GM21528 (cell line): ENCODE results near the gene GMCL2.
"Not testable (repeated sequence)": the region's sequence is repeated elsewhere in the genome, so short reads cannot be mapped to it uniquely, and the experiment has no call there.

Experiments
- ATAC-seq: cut with Tn5 transposase; IDR thresholded peaks from one replicate; pipeline ENCODE4 v1.9.1; 2021; ENCODE audit warnings: mild to moderate bottlenecking, moderate library complexity; ENCODE audit not compliant: unreplicated experiment, low FRiP score

GMCL2 gene

GRCh38 chr5:178207183-178207916 is 20.2 kb upstream of the GMCL2 start:
- ATAC-seq: no peak

- no peak for ATAC-seq
These were observed 19.3 kb upstream of the GMCL2 start for GRCh38 chr5:178206166-178207101.

DNA sequence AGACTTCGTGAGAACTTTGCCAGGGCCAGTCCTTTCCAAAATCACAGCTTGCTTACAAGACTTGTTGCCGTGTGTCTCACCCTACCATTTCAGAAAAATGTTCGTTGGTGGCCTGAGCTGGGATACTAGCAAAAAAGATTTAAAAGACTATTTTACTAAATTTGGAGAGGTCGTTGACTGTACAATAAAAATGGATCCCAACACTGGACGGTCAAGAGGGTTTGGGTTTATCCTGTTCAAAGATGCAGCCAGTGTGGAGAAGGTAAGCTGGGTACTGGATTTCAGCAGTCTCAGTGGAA is 18.5 kb upstream of the GMCL2 start:
- ATAC-seq: no peak

DNA sequence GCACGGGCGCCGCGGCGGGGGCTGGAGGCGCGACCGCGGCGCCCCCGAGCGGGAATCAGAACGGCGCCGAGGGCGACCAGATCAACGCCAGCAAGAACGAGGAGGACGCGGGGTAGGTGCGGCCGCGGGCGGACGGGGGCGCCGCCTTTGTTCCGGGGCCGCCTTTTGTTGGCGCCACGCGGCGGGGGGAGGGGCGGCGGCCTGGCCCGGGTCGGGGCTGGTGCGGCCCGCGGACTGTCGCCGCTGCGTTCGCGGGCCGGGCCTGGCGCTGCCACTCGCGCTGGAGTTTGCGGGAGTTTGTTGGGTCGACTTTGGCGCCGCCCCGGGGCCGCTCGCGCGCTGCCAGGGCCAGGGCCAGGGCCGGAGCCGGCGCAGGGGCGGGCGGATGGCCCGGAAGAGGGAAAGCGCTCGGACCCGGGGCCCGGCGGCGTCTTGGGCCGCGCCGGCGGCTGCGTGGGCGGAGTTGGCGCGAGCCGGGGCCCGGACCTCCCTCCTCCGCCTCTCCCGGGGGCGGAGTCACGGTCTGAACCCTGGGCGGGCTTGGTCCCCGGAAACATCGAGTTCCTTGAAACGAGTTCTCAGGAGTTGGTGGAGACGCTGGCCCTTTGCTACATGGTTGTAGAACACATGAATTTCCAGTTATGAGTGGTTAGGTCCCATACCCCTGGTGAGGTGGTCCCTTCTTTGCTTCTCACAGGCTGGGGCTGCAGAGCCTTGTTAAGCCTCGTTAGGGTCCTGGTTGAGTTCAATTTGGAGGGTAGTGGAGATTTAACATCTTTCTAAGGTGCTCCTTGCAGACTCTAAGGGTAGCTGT is 18.0 kb upstream of the GMCL2 start:
- peak; percentile 57 for ATAC-seq

DNA sequence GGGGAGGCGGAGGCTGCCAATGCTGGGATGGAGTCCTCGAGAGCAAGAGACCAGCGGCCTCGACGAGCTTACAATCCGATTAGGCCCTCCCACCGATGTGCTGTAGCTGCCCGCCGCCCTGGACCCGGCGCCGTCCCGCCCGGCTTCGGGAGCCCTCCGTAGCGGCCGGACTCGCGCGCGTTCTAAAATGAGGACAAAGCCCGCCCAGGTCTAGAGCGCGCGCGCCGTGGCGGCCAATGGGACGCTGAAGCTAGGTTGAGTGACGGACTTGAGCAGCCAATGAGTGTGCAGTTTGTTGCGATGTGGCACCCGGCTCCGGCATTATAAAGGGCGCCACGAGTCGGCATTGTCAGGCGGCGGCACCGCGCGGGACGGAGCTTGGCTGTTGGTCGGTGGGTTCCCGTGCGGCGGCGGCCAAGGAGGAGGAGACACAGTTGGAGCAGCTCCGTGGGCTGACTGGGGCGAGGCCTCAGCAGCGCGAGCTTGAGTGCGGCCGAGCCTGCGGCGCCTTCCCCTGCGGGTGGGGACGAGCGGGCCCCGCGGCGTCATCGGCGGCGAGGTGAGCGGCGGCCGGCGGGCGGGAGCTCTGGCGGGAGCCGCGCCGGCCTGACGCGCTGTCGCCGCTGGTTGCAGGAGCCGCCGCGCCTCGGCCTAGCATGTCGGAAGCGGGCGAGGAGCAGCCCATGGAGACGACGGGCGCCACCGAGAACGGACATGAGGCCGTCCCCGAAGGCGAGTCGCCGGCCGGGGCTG is 17.2 kb upstream of the GMCL2 start, which contains the start of gene HNRNPAB:
Gene HNRNPAB, plus strand, starts transcription at position 352 of the 753 bp plus-strand sequence. Its CDS starts 305 bp downstream, at position 657.
- ATAC-seq: peak; percentile 83

DNA sequence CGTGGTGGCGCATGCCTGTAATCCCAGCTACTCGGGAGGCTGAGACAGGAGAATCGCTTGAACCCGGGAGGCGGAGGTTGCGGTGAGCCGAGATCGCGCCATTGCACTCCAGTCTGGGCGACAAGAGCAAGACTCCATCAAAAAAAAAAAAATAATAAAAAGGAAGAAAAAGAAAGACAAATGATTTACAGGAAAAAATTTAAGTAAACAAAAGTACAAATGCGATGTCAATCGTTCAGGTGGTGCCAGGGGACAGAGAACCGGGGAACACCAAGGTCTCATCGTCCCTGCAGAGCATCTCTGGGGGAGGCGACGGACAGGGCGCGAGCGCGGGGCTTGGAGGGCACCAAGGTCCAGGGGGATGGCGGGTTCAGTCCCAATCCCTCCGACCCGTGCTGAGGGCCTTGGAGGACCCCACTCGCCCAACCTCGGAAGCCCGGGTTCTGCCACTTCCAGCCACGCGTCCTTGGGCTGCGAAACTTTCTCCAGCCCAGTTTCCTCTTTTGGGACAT is 16.6 kb upstream of the GMCL2 start:
- ATAC-seq: peak; percentile 6

DNA sequence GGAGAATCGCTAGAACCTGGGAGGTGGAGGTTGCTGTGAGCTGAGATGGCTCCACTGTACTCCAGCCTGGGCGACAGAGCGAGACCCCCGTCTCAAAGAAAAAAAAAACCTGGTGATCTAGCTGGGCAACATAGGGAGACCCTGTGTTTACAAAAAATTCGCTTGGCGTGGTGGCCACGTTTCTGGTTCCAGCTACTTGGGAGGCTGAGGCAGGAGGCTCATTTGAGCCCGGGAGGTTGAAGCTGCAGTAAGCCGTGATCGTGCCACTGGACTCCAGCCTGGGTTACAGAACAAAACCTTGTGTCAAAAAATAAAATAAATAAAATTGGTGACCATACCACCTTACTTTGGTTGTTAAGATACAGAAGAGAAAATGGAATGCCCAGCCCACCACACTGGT is 15.4 kb upstream of the GMCL2 start:
- ATAC-seq: no peak

DNA sequence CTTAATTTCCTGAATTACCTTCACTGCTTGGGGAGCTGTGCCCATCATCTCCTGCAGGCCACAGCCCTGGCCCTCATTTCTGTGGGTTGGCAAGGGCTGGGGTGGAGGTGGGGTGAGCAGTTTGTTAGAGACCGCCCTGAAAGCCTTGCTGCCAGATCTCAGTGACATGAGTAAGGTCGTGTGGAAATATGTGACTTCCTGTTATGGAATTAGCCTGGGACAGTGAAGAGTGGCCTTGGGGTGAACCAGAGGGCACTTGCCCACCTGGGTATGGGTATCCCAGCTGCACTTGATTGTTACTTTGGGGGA is 14.7 kb upstream of the GMCL2 start:
- no peak for ATAC-seq

- ATAC-seq: no peak
These were observed 14.2 kb upstream of the GMCL2 start for GRCh38 chr5:178201221-178201926.

DNA sequence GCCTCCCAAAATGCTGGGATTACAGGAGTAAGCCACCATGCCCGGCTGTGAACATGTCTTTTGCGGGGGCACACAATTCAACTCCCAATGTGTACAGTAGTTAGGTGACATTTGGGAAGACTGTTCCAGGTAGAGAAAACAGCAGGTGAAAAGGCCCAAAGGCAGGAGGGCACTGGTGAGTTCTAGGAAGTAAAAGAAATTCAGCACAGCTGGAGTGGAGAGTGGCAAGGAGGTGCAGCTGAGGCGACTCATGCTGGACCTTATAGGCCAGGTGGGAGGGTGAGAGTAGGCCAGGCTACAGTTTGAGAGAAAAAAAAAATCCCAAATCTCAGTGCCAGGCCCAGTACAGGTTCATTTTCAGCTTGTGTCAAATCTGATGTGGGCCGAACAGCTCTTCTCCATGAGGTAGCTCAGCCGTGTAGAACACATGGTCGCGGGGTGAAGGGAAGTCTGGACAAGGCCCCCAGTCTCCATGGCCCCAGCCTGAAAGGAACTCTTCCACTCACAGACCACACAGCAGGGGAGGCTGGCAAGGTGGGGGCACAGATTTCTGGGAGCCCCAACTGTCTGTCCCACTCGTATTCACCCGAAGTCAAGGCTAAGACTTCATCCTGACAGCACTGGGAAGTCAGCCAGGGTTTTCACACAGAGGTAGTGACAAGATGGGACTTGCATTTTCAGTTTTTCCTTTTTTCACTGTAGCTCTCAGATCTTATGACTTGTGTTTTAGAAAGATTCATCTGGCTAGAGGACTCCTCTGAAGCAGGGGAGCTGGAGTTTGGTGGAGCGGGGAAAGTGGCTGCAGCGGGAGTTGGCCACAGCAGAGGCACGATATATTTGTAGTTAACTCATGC is 12.6 kb upstream of the GMCL2 start:
- ATAC-seq: no peak

GRCh38 chr5:178198706-178199105 is 11.5 kb upstream of the GMCL2 start:
- no peak for ATAC-seq

DNA sequence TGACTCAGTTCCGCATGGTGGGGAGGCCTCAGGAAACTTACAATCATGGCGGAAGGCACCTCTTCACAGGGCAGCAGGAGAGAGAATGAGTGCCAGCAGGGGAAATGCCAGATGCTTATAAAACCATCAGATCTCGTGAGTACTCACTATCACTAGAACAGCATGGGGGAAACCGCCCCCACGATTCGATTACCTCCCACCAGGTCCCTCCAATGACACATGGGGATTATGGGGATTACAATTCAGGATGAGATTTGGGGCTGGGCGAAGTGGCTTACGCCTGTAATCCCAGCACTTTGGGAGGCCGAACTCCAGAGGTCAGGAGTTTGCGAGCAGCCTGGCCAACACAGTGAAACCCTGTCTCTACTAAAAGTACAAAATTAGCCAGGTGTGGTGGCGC is 11.0 kb upstream of the GMCL2 start:
- ATAC-seq: not testable (repeated sequence)

GRCh38 chr5:178196986-178197385 is 9.8 kb upstream of the GMCL2 start:
- ATAC-seq: no peak

GRCh38 chr5:178196281-178196812 is 9.2 kb upstream of the GMCL2 start:
- ATAC-seq: no peak

GRCh38 chr5:178194026-178194425 is 6.9 kb upstream of the GMCL2 start:
- ATAC-seq: no peak

- no peak for ATAC-seq
These were observed 6.2 kb upstream of the GMCL2 start for GRCh38 chr5:178193251-178193809.

GRCh38 chr5:178192787-178193186 is 5.6 kb upstream of the GMCL2 start:
- no peak for ATAC-seq

DNA sequence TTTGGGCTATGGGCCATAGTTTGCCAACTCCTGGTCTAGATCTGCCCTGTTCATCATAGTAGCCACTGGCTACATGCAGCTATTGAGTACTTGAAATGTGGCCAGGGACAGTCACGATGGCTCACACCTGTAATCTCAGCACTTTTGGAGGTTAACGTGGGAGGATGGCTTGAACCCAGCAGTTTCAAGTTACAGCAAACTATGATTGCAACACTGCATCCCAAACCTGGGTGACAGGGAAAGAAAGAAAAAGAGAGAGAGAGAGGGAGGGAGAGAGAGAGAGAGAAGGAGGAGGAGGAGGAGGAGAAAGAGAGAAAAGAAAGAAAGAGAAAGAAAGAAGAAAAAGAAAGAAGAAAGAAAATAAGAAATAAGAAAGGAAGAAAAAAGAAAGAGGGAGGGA is 5.1 kb upstream of the GMCL2 start:
- no peak for ATAC-seq
